Measurements from ENCODE around the gene GPR155.
A peak's percentile ranks its signal among the peaks of the same experiment; 100 is the strongest.
"Not testable (repeated sequence)": the region's sequence is repeated elsewhere in the genome, so short reads cannot be mapped to it uniquely, and the experiment has no call there.

The GPR155 gene

GRCh38 chr2:174489520-174489919 lies 2.7 kb upstream of the GPR155 start:
- not testable (repeated sequence) for DNase-seq

- DNase-seq = no peak
Observed at GRCh38 chr2:174487820-174488162, 962 bp upstream of the GPR155 start.

- DNase-seq = peak; percentile 93
Observed at GRCh38 chr2:174487108-174487819, 435 bp upstream of the GPR155 start.

- DNase-seq = peak; percentile 3
Observed at GRCh38 chr2:174485788-174486562, 854 bp downstream of the GPR155 start.

- not testable (repeated sequence) for DNase-seq
Observed at GRCh38 chr2:174485045-174485444, 1.8 kb downstream of the GPR155 start.

GRCh38 chr2:174484573-174484972 lies 2.3 kb downstream of the GPR155 start:
- DNase-seq = no peak

- no peak for DNase-seq
Observed at GRCh38 chr2:174482854-174483253, 4.0 kb downstream of the GPR155 start.

GRCh38 chr2:174477759-174478158 lies 9.1 kb downstream of the GPR155 start:
- no peak for DNase-seq

- no peak for DNase-seq
Observed at GRCh38 chr2:174473796-174474195, 13.0 kb downstream of the GPR155 start.

GRCh38 chr2:174465327-174465726 lies 21.5 kb downstream of the GPR155 start:
- DNase-seq = no peak

- DNase-seq = no peak
Observed at GRCh38 chr2:174461221-174461620, 25.6 kb downstream of the GPR155 start.

GRCh38 chr2:174454566-174454965 lies 32.3 kb downstream of the GPR155 start:
- no peak for DNase-seq

- no peak for DNase-seq
Observed at GRCh38 chr2:174450021-174450816, 36.6 kb downstream of the GPR155 start.

- DNase-seq = no peak
Observed at GRCh38 chr2:174449033-174449432, 37.8 kb downstream of the GPR155 start.

GRCh38 chr2:174446531-174446930 lies 40.3 kb downstream of the GPR155 start:
- DNase-seq = no peak

GRCh38 chr2:174445248-174445647 lies 41.6 kb downstream of the GPR155 start:
- no peak for DNase-seq

GRCh38 chr2:174444761-174445160 lies 42.1 kb downstream of the GPR155 start:
- no peak for DNase-seq

GRCh38 chr2:174442546-174443510 lies 44.0 kb downstream of the GPR155 start:
- no peak for DNase-seq

- no peak for DNase-seq
Observed at GRCh38 chr2:174439950-174440349, 46.9 kb downstream of the GPR155 start.

- no peak for DNase-seq
Observed at GRCh38 chr2:174439323-174439722, 47.5 kb downstream of the GPR155 start.

GRCh38 chr2:174438146-174438886 lies 48.5 kb downstream of the GPR155 start:
- no peak for DNase-seq

- no peak for DNase-seq
Observed at GRCh38 chr2:174436351-174436750, 50.5 kb downstream of the GPR155 start.

All from inflammatory macrophage treated with lipopolysaccharide for 4 hours (primary cell).